Stomach (tissue), 4 donors: ENCODE data around the gene PRMT3.

Experiments
- EP300 ChIP-seq: sonication (generic); formaldehyde crosslinking; IDR thresholded peaks from one replicate; pipeline ENCODE4 v1.6.1; 2017; ENCODE audit warnings: antibody characterized with exemption
- POLR2AphosphoS5 ChIP-seq, 3 donors: sonication (generic); formaldehyde crosslinking; IDR thresholded peaks; one replicate each; pipeline ENCODE4 v1.6.1; 2016; ENCODE audit warnings: antibody characterized with exemption in 3 of 3
- TF ChIP-seq, protein P1 (sequence below), 7 experiments: fragments of 450-650 bp in 4 of 7; fragments of 200-600 bp in 3 of 7; sonication (generic) in 3 of 7; IDR thresholded peaks; one replicate each; pipeline ENCODE4 v1.5.1; 2016 to 2019; ENCODE audit warnings: antibody characterized with exemption in 7 of 7, control low read depth in 2 of 7, mild to moderate bottlenecking in 1 of 7

DNA sequence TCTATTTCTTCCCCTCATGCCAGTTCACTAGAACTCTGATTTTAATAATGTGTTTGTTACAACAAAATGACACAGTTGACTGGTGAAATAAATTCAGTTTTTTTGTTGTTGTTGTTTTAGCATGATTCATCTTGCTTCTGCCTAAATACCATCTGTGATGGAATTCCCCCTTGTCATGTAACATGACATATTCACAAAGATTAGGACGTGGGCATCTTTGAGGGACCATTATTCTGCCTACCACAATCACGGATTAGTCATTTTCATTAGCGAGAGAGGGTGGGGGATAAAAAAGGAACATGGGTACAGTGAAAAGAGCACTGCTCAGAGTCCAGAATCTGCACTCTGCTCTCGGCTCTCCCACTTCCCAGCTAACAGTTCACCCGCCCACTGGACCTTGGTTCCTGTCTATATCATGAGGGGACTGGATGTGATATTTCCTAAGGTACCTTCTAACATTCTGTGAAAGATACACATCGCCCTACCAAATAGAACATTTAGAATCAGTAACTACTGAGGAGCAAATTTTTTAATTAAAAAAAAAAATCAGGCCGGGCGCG, 12.7 kb upstream of the PRMT3 start:
- TF ChIP-seq, protein P1, sequence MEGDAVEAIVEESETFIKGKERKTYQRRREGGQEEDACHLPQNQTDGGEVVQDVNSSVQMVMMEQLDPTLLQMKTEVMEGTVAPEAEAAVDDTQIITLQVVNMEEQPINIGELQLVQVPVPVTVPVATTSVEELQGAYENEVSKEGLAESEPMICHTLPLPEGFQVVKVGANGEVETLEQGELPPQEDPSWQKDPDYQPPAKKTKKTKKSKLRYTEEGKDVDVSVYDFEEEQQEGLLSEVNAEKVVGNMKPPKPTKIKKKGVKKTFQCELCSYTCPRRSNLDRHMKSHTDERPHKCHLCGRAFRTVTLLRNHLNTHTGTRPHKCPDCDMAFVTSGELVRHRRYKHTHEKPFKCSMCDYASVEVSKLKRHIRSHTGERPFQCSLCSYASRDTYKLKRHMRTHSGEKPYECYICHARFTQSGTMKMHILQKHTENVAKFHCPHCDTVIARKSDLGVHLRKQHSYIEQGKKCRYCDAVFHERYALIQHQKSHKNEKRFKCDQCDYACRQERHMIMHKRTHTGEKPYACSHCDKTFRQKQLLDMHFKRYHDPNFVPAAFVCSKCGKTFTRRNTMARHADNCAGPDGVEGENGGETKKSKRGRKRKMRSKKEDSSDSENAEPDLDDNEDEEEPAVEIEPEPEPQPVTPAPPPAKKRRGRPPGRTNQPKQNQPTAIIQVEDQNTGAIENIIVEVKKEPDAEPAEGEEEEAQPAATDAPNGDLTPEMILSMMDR (IDR thresholded peaks at IDR 0.05), result no peak
- TF ChIP-seq POLR2AphosphoS5 (IDR thresholded peaks at IDR 0.05) (no peak), EP300 (no peak)
